ENCODE results near the gene SPTBN5.

DNA sequence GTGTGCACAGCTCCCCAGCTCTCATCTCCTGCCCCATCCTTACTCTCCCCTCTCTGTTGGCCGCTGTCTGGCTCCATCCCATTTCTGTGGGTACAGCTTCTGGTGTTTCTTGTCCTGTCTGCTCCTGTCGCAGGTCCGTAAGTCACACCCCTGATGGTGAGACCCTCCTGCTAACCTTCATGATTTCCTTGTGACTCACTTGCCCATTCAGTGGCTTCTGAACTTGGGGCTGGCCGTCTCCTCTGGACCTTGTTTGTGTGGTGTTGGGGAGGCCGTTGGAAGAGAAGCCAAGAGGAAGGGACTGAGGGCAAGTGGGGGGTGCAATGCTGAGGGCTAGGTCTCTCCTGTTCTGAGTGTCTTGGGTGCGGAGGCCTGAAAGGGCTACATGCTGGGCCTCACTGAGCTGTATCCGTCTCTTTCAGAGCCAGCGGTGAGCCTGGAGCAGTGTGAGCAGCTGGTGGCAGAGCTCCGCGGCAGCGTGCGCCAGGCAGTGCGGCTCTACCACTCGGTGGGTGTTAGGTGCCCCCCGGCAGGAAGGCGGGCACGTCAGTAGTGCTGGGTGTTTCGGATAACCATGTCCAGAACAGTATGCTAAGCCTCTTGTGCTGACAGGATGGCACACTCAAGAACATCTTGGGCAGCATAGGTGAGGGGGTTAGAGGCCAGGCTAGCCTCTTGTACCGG is 69.6 kb downstream of the SPTBN5 start:
- TF ChIP-seq, protein P1, sequence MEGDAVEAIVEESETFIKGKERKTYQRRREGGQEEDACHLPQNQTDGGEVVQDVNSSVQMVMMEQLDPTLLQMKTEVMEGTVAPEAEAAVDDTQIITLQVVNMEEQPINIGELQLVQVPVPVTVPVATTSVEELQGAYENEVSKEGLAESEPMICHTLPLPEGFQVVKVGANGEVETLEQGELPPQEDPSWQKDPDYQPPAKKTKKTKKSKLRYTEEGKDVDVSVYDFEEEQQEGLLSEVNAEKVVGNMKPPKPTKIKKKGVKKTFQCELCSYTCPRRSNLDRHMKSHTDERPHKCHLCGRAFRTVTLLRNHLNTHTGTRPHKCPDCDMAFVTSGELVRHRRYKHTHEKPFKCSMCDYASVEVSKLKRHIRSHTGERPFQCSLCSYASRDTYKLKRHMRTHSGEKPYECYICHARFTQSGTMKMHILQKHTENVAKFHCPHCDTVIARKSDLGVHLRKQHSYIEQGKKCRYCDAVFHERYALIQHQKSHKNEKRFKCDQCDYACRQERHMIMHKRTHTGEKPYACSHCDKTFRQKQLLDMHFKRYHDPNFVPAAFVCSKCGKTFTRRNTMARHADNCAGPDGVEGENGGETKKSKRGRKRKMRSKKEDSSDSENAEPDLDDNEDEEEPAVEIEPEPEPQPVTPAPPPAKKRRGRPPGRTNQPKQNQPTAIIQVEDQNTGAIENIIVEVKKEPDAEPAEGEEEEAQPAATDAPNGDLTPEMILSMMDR (IDR thresholded peaks at IDR 0.05) = no peak
- TF ChIP-seq POLR2A (IDR thresholded peaks at IDR 0.05) = no peak
